Endodermal cell (in vitro differentiated cells): ENCODE measurements around the gene CD72. TPM values are rescaled to one million over a fixed set of nuclear protein-coding genes. Genes with fewer than 3 reads are reported as not detected.

Experiments
- DNase-seq: peaks from one replicate; pipeline ENCODE4 v3.0.0-alpha.2; 2017
- H3K27ac ChIP-seq: 2 replicates; pipeline ENCODE4 v1.5.1; 2013; ENCODE audit warnings: mild to moderate bottlenecking, low read depth, low read length, moderate library complexity
- H3K27me3 ChIP-seq: 2 replicates; pipeline ENCODE4 v1.6.1; 2013; ENCODE audit warnings: mild to moderate bottlenecking, low read length, moderate library complexity; ENCODE audit not compliant: insufficient read depth, control insufficient read depth, poor library complexity, severe bottlenecking
- H3K36me3 ChIP-seq: 2 replicates; pipeline ENCODE4 v1.7.0; 2013; ENCODE audit warnings: mild to moderate bottlenecking, low read length, moderate library complexity; ENCODE audit not compliant: control insufficient read depth, insufficient read depth
- H3K4me1 ChIP-seq: one replicate; pipeline ENCODE4 v1.7.0; 2013; ENCODE audit warnings: low read length; ENCODE audit not compliant: control insufficient read depth, insufficient read depth
- H3K4me3 ChIP-seq: 2 replicates; pipeline ENCODE4 v1.5.1; 2013; ENCODE audit warnings: mild to moderate bottlenecking, low read length, moderate library complexity
- H3K9ac ChIP-seq: 2 replicates; pipeline ENCODE4 v1.6.1; 2013; ENCODE audit warnings: mild to moderate bottlenecking, low read length, moderate library complexity; ENCODE audit not compliant: poor library complexity, severe bottlenecking; ENCODE audit errors: extremely low read depth
- H3K9me3 ChIP-seq: 2 replicates; pipeline ENCODE4 v1.6.1; 2013; ENCODE audit warnings: mild to moderate bottlenecking, low read length, moderate library complexity; ENCODE audit not compliant: control insufficient read depth
- H3K27ac Mint-ChIP-seq: 2 replicates; pipeline ENCODE4 v1.8.0; 2020; ENCODE audit warnings: mixed read lengths
- H3K27me3 Mint-ChIP-seq: 2 replicates; pipeline ENCODE4 v1.8.0; 2021; ENCODE audit warnings: mild to moderate bottlenecking, mixed read lengths; ENCODE audit not compliant: insufficient read depth
- H3K36me3 Mint-ChIP-seq: 2 replicates; pipeline ENCODE4 v1.8.0; 2020; ENCODE audit warnings: low read depth, mixed read lengths
- H3K4me1 Mint-ChIP-seq: 2 replicates; pipeline ENCODE4 v1.8.0; 2020; ENCODE audit warnings: mixed read lengths
- H3K4me3 Mint-ChIP-seq: 2 replicates; pipeline ENCODE4 v1.8.0; 2020; ENCODE audit warnings: mild to moderate bottlenecking, moderate library complexity, mixed read lengths
- H3K9me3 Mint-ChIP-seq: 2 replicates; pipeline ENCODE4 v1.8.0; 2020; ENCODE audit warnings: mild to moderate bottlenecking, mixed read lengths
- WGBS, 2 experiments: methylation state at CpG; one replicate each; pipeline versions ENCODE4 v1.1.5 to v1.1.7; 2013; ENCODE audit warnings: missing lambda C conversion rate in 2 of 2, mixed read lengths in 1 of 2; ENCODE audit not compliant: insufficient coverage in 1 of 2, insufficient read length in 1 of 2; 5-methylcytosine and 5-hydroxymethylcytosine counted together
- total RNA-seq, 2 donors: library from RNA; stranded (reverse); fragmentation: NEBNext Ultra II Directional in 1 of 2; extraction: Animal tissue kit (Norgen Biotek cat#: 25700) in 1 of 2; gene quantifications; 2 replicates in 1 of 2; 3 replicates in 1 of 2; pipeline ENCODE4 v1.2.1, GENCODE V29; 2021
- TF ChIP-seq, protein P1 (sequence below): fragments of 200-600 bp; sonication (generic); conservative IDR thresholded peaks from 2 replicates; pipeline ENCODE4 v1.5.0; 2021; ENCODE audit warnings: antibody characterized with exemption, mild to moderate bottlenecking

The CD72 gene
- total RNA-seq, 2 donors from 2014 or later = 2.4 to 6.9 TPM

DNA sequence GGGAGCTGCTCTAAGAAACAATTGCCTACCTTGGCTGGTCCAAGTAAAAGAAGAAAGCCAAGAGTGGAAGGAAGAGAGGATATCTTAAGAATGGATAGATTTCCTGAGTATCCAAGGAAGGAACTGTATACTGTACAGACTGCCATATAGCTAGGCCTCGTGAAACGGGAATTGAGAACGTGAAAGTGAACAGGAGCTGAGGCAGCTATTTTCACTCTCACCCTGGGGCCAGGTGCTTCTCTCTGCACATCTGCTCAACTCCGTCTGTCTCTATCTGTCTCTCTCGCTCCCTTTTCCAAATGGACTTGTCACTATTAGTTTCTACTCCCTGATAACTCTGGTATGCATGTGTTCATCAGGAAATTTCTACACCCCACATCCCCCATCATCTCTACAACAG lies 49.0 kb downstream of the CD72 start:
- Histone ChIP-seq H3K4me3 (no peak overlapping the region), H3K27me3 (no peaks in the 10 kb centered on the region), H3K9me3 (no peaks in the 10 kb centered on the region), H3K4me1 (no peaks in the 10 kb centered on the region), H3K9ac (no peak overlapping the region), H3K36me3 (no peaks in the 10 kb centered on the region), H3K27ac (no peak overlapping the region)
- Mint-ChIP-seq H3K4me1 (no peaks in the 10 kb centered on the region), H3K27me3 (peaks cover 3% of the 10 kb centered on the region), H3K36me3 (no peaks in the 10 kb centered on the region), H3K9me3 (no peaks in the 10 kb centered on the region), H3K27ac (no peak overlapping the region), H3K4me3 (no peak overlapping the region)
- no peak for DNase-seq
- TF ChIP-seq, protein P1, sequence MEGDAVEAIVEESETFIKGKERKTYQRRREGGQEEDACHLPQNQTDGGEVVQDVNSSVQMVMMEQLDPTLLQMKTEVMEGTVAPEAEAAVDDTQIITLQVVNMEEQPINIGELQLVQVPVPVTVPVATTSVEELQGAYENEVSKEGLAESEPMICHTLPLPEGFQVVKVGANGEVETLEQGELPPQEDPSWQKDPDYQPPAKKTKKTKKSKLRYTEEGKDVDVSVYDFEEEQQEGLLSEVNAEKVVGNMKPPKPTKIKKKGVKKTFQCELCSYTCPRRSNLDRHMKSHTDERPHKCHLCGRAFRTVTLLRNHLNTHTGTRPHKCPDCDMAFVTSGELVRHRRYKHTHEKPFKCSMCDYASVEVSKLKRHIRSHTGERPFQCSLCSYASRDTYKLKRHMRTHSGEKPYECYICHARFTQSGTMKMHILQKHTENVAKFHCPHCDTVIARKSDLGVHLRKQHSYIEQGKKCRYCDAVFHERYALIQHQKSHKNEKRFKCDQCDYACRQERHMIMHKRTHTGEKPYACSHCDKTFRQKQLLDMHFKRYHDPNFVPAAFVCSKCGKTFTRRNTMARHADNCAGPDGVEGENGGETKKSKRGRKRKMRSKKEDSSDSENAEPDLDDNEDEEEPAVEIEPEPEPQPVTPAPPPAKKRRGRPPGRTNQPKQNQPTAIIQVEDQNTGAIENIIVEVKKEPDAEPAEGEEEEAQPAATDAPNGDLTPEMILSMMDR = no peak
- WGBS, 2 experiments = 94% methylated on average over 5 of the region's 5 CpGs

DNA sequence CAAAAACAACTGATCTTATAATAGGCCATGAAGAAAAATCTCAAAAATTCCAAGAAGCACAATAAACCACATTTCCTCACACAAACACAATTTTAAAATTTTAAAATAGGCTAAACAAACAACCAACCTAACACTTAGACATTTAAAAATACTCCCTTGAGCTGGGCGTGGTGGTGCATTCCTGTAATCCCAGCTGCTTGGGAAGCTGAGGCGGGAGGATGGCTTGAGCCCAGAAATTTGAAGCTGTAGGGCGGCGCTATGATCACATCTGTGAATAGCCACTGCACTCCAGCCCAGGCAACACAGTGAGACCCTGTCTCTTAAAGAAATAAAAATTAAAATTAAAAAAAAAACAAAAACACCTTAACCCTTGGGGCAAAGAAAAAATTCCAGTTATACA lies 50.0 kb downstream of the CD72 start:
- H3K4me3 ChIP-seq = no peak overlapping the region
- H3K27me3 Mint-ChIP-seq = peaks cover 3% of the 10 kb centered on the region
- no peaks in the 10 kb centered on the region for H3K36me3 ChIP-seq
- no peaks in the 10 kb centered on the region for H3K36me3 Mint-ChIP-seq
- no peaks in the 10 kb centered on the region for H3K9me3 Mint-ChIP-seq
- no peak overlapping the region for H3K27ac Mint-ChIP-seq
- no peaks in the 10 kb centered on the region for H3K27me3 ChIP-seq
- no peak for DNase-seq
- no peak overlapping the region for H3K4me3 Mint-ChIP-seq
- peaks cover 8% of the 10 kb centered on the region for H3K4me1 Mint-ChIP-seq
- WGBS, 2 experiments = 90% methylated on average over 2 to 4 of the region's 4 CpGs
- TF ChIP-seq, protein P1 = no peak
- no peaks in the 10 kb centered on the region for H3K9me3 ChIP-seq
- no peak overlapping the region for H3K27ac ChIP-seq
- no peak overlapping the region for H3K9ac ChIP-seq
- H3K4me1 ChIP-seq = no peaks in the 10 kb centered on the region

DNA sequence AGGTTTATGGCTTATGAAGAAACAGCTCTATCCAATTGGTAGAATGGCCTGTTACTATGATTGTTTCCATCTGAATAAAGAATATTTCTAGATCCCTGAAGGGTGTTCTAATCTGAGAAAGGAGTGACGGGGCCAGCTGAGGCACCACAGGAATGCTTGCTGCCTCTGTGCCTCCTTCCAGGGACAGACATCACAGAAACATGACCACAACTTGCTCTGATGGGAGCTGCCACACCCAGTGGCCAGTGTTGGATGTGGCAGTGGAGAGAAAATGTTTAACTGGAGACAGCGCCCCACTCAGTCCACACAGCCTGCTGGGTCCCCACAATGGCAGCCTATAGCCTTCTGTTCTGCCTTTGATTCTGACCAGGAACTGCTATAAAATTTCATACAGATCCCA lies 51.8 kb downstream of the CD72 start:
- Mint-ChIP-seq H3K36me3 (no peaks in the 10 kb centered on the region), H3K4me1 (peaks cover 8% of the 10 kb centered on the region), H3K27me3 (peaks cover 3% of the 10 kb centered on the region), H3K4me3 (no peak overlapping the region), H3K27ac (no peak overlapping the region), H3K9me3 (no peaks in the 10 kb centered on the region)
- H3K4me3 ChIP-seq = no peak overlapping the region
- TF ChIP-seq, protein P1 = peak; percentile 24
- DNase-seq = no peak
- no peaks in the 10 kb centered on the region for H3K4me1 ChIP-seq
- no peaks in the 10 kb centered on the region for H3K27me3 ChIP-seq
- no peaks in the 10 kb centered on the region for H3K36me3 ChIP-seq
- no peaks in the 10 kb centered on the region for H3K9me3 ChIP-seq
- no peak overlapping the region for H3K27ac ChIP-seq
- no peak overlapping the region for H3K9ac ChIP-seq
- 89 to 100% methylated on average over 1 to 2 of the region's 2 CpGs for WGBS, 2 experiments
